ENCODE measurements around the gene HOXB9.

The HOXB9 gene

DNA sequence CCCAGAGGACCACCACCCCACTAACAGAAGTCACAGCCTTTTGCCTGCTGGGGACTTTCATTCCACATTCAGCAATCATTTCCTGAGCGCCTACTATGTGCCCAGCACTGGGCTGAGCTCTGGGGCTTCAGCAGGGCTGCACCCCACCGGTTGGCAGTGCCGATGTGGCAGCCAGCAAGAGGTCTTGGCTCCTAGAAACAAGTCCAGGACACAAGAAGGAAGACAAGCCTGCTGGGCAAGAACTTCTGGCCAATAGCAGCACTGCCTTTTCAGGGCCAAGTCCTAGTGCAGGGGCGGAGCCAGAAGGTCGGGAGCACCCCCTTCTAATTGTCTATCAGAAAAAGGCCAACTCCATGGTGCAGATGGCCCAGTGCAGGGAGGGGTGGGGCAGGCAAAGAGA is 13.0 kb upstream of the HOXB9 start:
- DNase-seq (ENCODE audit: low read depth): no peak

DNA sequence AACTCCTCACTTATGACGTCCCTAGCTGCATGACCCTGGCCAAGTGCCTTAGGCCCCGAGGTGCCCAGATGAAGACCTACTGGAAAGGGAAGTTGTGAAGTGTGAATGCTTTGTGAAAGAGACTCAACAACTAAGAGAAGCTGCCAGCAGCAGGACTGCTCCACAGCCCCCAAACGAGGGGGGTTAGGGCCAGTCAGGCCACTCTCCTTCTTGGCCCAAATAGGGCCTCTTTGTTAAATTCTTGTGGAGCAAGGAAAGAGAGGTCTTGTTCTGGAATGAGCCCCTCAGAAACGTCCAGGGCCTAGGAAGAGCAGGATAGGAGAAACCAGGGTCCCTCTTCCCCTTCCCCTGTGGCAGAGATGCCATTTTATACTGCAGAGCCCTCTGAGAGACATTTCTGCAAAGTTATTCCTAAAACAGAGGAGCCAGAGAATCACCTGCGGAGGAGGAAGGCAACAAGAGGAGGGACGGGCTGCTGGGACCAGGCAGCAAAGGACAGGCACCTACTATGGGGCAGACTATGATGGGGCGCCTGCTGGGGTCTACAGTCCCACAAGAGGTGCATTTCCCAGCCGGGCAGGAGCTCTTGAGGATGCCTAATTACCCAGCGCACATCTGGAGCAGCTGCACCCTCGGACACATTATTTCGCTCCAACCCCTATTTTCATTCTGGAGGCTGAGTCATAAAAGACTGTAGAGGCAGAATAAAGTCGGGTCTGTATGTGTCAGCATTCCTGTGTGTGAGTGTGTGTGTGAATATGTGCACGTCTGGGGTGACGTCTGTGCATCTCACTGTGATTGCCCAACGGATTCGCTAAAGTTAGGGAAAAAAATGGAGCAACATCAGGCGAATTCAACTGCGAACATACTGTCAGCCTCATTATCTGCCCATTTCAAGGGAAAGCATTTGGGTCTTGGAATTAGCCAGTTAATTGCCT is 11.4 kb upstream of the HOXB9 start:
- DNase-seq (ENCODE audit: low read depth): peak; percentile 67

DNA sequence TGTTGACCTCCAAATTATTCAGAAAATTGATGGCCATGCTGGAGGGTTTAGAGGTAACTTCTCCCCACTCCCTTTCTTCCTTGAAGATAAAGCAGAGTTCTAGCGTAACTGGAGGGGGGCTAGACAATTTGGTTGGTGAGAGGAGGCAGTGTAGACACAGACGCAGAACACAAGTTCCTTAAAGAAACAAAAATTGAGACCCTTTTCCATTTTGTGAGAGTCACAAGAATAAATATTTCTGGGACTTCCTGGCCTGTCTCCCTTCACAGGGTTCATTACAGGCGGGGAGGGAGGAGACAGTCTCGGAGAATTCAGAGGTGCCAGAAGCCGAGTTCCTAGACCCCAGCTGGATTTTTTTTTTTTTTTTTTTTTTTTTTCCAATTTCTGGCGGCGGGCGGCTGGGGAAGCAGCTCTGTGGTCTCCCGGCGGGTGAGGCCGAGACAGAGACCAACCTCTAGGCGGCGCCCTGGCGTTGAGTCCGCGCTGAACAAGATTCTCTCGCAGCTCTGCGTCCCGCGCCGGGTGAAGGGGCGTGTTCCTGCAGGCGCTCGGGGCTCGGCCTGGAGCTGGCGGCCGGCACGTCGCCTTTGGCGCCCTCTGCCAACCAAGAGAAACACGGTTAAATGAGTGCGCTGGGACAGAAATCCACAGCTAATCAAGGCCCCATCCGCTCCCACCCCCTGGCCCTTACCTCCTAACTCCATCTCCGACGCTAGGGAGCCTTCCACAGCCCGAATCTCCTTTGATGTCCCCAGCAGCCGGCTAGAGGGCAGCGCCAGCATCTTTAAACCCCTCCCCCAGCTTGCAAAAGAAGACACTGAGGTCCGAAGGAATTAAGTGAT is 10.2 kb upstream of the HOXB9 start:
- no peak for DNase-seq (ENCODE audit: low read depth)

- DNase-seq (ENCODE audit: low read depth): no peak
These were observed 8.5 kb upstream of the HOXB9 start for GRCh38 chr17:48634493-48635208.

DNA sequence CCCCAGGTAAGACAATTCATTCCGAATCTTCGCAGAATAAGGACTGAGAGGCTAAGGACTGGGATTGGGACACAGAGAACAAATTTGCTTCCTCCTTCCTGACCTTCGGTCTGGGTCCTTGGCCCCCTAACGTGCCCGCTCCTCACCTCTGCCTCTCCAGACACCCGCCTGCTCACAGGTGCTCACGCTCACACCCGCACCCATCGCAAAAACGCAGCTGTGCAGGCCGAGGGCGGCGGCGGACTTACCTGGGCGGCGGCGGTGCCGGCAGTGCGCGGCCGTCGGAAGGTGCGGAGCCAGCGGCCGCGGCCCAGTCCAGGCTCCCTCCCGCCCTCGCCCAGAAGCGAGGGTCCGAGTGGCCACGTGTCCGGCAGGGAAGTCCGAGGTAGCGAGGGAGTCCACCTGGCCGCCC is 7.1 kb upstream of the HOXB9 start:
- DNase-seq (ENCODE audit: low read depth): no peak

DNA sequence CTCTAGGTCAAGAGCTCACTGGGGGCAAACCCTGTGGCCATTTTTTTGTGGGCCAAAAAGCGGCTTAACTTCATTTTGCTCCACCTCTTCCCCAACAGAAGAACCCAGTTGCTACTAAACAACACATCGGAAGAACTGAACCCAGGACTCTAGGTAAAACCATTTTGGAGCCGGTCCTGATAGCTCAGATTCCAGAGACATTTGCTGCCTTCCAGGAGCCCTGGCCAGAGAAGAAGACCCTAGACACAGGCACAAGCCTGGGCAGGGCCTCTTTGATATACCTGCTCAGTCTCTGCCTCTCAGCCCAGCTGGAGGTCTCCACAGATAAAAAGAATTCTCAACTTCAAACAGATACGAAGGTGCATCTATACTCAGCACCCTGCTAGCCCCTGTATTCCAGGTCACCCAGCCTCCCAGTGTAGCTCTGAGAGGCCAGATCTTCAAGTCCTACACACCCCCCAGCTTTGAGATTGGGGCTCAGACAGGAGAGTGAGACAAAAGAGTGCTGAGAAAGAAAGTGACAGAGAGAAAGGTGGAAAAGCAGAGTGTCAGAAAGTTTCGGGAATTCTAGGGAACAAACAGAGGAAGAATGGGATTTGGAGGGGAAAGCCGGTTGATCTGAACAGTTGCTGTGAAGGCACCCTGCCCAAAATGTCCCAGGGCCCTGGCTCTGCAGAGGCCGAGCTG is 6.6 kb upstream of the HOXB9 start:
- DNase-seq (ENCODE audit: low read depth): no peak

DNA sequence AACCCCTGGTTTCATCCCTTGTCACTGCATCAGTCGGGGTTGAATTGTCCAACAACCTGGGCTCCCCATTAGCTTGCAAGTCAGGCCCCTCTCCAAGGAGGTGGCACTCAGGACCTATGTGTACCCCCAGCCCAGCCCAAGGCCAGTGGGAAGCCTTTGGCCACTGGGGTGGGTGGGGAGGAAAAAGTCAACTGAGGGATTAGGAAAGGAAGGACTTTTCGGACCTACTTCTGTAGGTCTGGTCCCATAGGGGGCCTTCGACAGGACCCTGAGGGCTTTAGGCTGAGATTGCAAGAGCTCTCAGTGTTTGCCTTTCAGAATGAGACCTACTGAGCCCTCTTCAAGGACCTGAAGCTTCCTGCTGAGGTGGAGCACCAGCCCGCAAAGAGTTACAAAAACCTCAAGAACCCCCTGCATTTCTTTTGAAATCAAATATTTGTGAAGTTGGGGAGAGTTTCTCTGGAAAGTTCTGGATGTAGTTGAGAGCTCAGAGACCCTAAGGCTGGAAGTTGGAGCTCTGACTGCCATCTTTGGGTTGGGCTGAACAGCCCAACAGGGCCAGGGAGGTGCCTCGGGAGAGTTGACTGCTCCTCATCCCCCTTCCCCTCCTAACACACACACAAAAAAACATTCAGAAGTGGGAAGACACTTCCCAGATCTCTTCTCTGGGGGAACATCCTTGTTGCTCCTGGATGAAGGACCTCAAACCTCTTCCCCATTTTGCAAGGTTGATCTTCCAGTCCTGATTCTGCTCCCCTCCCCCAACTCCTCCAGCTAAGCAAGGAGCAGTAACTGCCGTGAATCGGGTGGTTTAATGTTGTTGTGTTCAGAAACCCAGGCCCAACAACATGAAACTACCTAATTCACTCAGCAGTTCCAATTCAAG is 5.8 kb upstream of the HOXB9 start:
- no peak for DNase-seq (ENCODE audit: low read depth)

- DNase-seq (ENCODE audit: low read depth): no peak
These were observed 5.0 kb upstream of the HOXB9 start for GRCh38 chr17:48630925-48631692.

DNA sequence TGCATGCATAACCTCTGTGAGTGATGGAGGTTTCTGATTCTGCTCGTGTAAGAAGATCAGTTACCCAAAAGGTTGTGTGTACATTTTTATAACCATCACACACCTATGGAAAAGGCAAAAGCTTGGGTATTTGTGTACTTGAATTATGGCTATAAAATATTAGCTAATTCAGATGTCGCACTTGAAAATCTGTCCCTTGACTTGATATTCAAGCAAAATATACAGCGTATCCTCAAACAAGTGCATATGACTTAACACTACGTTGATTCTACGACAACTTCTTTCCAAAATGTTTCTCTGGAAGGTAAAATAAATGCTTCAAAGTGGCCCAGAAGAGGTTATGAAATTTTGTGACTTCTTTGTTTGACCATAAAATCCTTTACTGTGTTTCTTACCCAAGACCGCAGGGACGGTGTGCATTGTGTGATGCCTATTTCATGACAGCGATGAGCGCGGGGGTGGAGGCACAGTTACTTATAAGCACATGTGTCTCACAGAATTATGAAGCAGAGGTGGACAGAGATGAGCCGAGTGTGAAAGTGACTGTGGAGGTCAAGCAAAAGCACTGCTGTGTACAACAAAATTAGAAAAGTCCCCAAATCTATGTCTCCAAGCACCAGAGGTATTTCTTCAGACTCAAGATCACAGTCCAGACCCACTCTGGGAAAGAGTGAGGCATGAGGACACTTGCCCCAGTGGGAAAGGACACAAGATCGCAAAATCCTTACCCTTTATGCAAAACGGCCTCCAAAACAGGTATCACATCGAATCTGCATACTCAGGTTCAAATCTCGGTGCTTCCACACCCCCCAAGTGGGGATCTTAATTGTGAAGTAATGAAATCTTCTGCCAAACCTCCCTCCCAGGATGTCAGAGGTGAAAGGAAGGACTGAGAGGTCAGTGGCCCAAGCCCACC is 4.1 kb upstream of the HOXB9 start:
- no peak for DNase-seq (ENCODE audit: low read depth)

DNA sequence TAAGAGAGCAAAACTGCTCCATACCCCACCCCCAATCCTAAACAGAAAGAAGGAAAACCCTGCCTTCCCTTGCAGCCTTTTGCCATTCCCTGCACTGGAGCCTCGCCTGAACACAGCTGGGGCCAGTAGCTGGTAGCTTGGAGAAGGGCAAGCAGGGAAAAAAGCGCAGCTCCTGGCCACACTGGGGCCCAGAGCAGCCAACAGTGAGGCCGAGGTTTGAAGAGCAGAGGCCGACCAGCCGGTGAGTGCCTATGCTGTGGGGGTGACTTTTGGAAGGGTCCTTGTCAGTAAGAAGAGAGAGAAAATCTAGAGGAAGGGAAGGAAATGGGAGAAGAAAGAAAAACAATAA is 3.2 kb upstream of the HOXB9 start:
- no peak for DNase-seq (ENCODE audit: low read depth)

DNA sequence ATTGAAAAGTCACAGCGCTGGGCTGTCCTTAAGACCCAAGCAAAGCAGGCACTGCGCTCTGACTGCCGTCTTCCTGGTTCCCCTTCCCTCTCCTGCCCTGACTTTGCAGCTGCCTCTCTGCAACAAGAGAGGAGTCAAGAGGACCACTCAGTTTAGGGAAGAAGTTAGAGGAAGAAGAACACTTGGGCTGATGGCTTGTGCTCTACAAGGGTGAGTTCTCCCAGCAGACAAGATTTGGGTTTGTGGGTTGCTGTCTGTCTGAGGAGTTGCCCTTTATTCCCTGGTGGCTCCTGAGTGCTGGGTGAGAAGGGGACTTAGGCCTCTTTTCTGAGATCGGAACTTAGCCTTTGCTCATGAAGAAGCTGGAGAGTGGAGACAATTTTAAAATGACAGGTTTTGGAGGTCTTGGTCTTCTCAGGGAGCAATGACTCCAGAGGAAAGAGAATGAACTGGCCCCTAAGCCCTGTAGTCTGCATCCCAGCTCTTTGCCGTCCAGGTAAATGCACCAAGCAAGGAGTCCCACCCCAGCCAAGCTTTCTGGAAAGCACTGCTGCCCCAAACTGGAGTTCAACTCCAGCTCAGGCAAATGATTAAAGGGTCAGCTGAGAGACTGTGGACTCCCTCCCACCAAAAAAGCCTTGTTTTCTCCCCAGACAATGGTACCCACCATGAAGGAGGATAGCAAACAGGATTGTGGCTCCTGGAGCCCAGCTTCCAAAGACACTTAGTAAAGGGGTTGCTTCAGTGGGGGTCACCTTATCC is 2.7 kb upstream of the HOXB9 start:
- no peak for DNase-seq (ENCODE audit: low read depth)

DNA sequence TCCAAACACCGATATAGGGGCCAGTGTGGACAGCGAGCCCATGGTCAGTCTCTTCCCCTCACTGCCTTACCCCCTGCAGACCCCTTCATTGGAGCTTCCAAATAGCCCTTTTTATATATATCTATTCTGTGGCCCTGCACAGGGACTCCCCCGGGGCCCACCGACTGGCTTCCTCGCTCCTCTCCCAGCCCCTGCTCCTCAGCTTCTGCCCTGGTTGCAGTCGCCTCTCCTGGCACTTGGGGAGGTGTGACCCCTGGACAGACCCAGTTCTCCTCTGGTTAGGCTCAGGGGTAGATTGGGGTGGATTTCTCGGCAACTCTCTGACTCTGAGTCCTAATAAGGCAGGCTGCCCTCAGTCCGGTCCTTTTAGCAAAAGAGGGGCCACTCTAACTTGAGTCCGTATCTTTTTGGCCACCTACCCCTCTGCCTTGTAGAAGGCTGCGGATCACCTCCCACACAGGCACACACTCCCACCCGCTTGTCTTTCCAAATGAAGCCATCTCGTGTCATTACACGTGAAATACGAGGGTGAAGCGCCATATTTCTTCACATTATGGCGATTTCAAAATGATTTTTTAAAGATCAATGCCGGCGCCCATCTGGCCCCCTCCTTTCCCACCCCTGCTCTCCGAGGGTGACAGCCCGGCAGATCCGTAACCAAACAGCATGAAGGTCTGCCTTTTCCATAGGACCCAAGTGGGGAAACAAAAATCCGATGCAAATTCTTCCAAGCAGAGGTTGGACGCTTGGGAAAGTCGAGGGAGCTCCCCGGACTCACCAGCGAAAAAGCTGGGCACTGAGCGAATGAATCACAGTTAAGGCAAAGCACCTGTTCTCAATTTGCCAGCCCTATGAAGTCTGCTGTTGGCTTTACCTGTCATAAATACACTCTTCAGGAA is 1.7 kb upstream of the HOXB9 start:
- no peak for DNase-seq (ENCODE audit: low read depth)

DNA sequence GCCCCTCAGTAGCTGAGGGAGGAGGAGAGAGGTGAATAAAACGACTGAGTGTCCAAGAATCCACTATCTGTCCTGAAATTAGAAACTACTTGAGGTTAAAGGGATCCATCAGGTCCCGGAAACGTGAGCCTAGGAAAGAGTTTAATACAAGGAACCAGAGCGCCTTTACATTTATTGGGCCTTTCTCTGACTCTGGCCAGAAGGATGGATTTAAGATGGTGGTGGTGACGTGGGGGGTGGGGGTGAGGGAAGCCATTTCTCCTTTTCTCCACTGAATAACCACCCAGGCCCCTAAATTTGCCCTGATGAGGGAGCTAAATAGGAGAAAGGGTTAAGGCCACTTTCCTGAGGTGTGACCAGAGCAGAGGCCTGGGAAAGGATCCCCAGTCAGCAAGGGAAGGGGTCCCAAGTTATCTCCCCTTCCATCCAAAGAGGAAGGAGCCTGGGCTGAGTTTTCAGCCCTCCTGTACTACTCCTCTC is 1.0 kb upstream of the HOXB9 start:
- DNase-seq (ENCODE audit: low read depth): no peak

GRCh38 chr17:48625495-48626244 is 488 bp downstream of the HOXB9 start:
- no peak for DNase-seq (ENCODE audit: low read depth)

DNA sequence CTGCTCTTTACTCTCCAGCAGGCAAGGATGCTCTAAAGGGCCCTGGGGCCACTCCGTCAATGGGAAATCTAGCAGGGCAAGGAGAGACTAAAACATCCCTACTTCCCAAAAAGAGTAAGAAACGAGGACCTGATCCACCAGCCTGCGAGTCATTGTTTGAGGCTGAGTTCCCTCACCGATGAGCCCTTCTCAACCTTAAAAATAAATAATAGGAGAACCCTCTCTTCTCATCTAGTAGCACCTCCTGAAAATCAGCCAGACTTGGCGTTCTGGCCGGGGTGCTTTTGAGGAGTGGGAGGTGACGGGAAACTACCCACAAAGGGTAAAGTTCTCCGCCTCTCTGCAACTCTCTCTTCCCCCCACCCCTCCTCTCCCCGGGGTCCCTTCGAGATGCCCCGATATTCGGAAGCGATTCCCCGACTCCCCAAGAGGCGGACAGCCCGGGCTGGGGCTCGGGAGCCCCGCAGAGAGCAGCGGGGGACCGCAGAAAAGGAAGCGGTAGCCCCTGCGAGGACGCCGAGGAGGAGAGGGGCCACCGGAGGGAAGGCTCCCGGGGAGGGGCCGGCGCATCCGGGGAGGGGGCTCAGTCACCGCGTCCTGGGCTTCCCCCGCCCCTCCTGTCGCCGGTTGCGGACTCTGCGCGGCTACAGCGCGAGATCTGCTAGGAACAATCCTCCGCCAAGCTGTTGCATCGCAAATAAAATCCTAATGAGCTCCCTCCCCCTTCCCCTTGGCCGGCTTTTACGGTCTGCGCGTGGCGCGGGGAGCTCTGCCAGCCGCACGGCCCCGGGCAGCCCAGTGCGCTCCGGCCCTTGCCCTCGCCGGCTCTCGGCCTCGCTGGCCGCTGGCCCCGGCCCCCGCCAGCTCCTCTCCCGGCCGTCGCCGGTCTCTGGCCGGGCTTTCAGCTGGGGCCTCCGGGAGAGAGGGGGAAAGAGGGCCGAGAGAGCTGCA is 1.3 kb downstream of the HOXB9 start:
- DNase-seq (ENCODE audit: low read depth): no peak

Measured in GM04504 (cell line).